ENCODE results near the gene HCK. TPM values are rescaled to one million over a fixed set of nuclear protein-coding genes. Genes with fewer than 3 reads are reported as not detected.

The HCK gene
- total RNA-seq (2022; extraction: Qiagen RNA extraction; ENCODE audit: low read depth): 0.08 to 0.13 TPM (median 0.10 TPM) in 4 of 5 replicates, not detected in the other

GRCh38 chr20:32052090-32052777, at the start of gene HCK:
HCK (plus strand) TSS chr20:32052242.

DNA sequence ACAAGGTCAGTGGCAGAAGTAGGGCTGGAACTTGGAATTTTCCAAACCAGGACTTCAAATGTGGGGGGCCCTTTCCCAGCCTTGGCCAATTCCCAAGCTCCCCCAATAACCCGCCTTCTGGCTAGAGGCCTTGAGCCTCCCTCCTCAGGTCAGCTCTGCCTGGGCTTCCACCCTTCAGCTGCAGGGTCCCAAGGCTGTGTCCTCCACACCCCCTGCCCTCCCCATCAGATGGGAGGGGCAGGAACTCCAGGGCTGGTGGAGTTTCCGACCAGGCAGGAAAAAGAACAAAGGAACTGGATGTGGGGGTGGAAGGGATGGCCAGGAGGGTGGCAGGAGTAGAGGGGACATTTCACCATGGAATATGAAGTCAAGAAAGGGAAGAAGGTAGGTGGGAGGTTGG, 41.9 kb upstream of the HCK start, which contains the start of gene CCM2L:
TSS of gene CCM2L (plus strand) at position 338 of the 400 bp plus-strand sequence. CDS start at position 355, 17 bp downstream.

GRCh38 chr20:32109392-32110172, 57.5 kb downstream of the HCK start, which contains the start of gene TM9SF4:
TM9SF4 (plus strand) TSS chr20:32109714; CDS start chr20:32109741, 27 bp downstream.

Other genes starting within 250 kb of the HCK start
- 0.37 to 0.86 TPM (median 0.46 TPM) in 5 replicates for gene MYLK2, start 232.9 kb upstream of the HCK start, total RNA-seq (2022; extraction: Qiagen RNA extraction; ENCODE audit: low read depth)
- 0.46 to 1.2 TPM (median 0.77 TPM) in 5 replicates for gene FOXS1, start 206.6 kb upstream of the HCK start, total RNA-seq (2022; extraction: Qiagen RNA extraction; ENCODE audit: low read depth)
- gene DUSP15, start 181.7 kb upstream of the HCK start, total RNA-seq (2022; extraction: Qiagen RNA extraction; ENCODE audit: low read depth): 0.57 to 1.8 TPM (median 0.95 TPM) in 5 replicates
- 0.03 to 0.15 TPM (median 0.09 TPM) in 5 replicates for gene TTLL9, start 181.6 kb upstream of the HCK start, total RNA-seq (2022; extraction: Qiagen RNA extraction; ENCODE audit: low read depth)
- gene PDRG1, start 100.2 kb upstream of the HCK start, total RNA-seq (2022; extraction: Qiagen RNA extraction; ENCODE audit: low read depth): 33.0 to 38.8 TPM (median 33.7 TPM) in 5 replicates
- 0.01 TPM in 1 of 5 replicates, not detected in the others for gene XKR7, start 84.1 kb upstream of the HCK start, total RNA-seq (2022; extraction: Qiagen RNA extraction; ENCODE audit: low read depth)
- 0.47 to 0.67 TPM (median 0.56 TPM) in 5 replicates for gene CCM2L, start 41.8 kb upstream of the HCK start, total RNA-seq (2022; extraction: Qiagen RNA extraction; ENCODE audit: low read depth)
- gene TM9SF4, start 57.5 kb downstream of the HCK start, total RNA-seq (2022; extraction: Qiagen RNA extraction; ENCODE audit: low read depth): 32.1 to 38.3 TPM (median 36.5 TPM) in 5 replicates
- 12.1 to 13.5 TPM (median 12.6 TPM) in 5 replicates for gene PLAGL2, start 155.5 kb downstream of the HCK start, total RNA-seq (2022; extraction: Qiagen RNA extraction; ENCODE audit: low read depth)
- gene POFUT1, start 155.6 kb downstream of the HCK start, total RNA-seq (2022; extraction: Qiagen RNA extraction; ENCODE audit: low read depth): 37.2 to 44.1 TPM (median 39.1 TPM) in 5 replicates
- 22.5 to 27.3 TPM (median 25.6 TPM) in 5 replicates for gene KIF3B, start 225.4 kb downstream of the HCK start, total RNA-seq (2022; extraction: Qiagen RNA extraction; ENCODE audit: low read depth)